ENCODE results near the gene UBIAD1.

Gene UBIAD1

DNA sequence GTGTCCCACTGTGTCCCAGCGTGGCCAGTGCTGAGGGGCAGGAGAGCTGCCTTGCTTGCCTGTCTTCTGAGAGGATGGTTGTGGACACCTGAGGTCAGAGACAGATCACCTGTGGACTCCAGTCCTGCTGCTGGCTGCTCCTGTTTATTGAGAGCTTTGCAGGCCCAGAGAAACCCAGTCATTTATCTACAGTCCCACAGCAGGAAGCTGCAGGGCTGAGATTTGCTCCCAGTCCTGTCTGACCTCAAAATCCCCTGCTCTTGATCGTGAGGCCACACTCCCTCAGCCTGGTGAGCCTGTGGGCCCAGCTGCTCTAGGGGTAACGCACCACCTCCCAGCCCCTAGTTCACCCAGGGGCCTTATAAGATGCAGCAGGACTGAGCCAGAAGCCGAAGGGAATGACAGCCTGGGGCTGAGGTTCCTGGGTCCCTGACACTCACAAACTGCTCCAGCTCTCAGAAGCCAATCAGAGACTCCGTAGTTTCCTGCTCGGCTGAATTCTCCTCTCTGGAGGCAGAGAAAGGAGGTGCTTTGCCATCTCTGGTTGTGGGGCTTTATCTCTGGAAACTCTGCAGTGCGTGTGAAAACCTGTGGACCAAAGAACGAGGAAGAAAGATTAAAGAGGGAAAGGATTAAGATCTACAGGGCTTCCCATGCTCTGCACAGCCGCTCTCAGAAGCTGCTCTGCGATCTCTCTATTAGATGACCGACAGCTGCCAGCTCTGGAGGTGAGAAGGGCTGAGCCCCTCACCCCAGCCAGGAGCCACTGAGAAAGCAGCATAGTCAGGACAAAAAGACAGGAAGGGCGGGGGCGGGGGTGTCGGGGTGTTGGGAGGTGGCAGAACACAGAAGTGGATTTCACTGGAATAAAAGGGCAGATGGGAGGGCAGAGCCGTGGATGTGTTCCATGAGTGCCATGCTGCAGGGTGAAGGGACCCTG is 39.1 kb downstream of the UBIAD1 start:
- no peak for DNase-seq (ENCODE audit: low spot score)

DNA sequence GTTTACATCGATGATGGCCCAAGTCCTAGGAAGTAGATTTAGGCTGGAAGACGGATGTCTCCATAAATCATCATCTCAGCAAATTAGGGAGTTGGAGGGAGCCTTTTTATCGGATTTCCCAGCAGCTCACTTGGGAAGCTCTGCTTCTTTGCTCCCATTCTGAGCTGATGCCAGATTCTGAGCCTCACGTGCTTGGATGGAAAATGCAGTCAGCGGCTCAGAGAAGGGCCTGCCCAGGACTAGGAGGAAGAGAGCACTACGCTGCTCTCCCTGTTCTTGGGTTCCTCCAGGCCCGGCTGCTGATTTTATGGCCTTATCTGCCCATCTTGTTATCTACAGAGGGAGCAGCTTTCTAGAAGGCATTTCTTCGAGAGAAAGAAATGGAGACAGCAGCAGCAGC is 42.0 kb downstream of the UBIAD1 start:
- DNase-seq (ENCODE audit: low spot score) = peak; percentile 56

- peak; percentile 74 for DNase-seq (ENCODE audit: low spot score)
Measured at GRCh38 chr1:11316701-11317100, 43.7 kb downstream of the UBIAD1 start.

DNA sequence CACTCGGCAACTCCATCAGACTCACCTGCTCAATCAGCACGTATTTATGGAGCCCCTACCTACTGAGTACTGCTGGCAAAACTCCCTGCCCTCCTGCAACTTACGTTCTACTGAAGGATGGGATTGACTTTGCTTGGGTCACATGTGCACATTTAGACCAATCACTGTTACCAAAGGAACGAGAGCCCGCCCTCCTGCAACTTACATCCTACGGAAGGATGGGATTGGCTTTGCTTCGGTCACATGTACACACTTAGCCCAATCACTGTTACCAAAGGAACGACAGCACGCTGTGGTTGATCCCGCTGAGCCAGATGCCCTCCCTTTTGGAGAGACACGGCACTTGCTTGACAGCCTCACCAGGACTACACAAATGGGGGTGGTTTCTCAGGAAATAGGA is 46.0 kb downstream of the UBIAD1 start:
- DNase-seq (ENCODE audit: low spot score) = no peak

DNA sequence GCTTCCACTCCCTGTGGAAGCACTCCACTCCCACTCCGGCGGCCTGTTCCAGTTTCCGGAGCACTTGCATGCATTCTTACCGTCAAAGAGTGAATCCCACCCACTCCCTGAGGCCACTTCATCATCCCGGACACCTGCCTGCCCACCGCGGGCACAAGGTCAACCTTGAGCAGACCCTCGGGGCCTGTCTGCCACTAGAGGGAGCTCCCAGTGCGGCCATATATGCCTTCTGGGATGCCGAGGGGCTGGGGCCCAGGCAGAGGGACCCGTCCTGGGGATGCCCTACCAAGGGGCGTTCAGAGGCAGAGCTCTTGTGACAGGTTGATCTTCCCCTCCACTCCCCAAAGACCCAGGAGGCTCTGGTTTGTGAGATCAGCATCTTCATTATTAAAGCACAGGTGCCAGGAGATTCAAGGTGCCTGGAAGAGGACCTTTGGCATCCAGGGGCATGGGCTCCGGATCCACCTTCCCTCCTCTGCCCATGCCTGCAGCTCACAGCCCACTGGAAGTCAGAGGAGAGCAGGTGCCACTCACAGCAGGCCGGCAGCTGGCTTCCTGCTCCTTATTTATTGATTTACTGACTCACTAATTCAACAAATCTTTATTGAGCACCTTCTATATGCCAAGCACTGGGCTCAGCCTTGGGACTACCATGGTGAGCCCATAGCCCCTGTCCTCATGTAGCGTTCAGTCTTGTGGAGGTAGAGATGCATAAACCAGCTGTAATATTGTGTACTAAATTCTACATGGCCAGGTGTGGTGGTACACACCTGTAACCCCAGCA is 47.3 kb downstream of the UBIAD1 start:
- no peak for DNase-seq (ENCODE audit: low spot score)

DNA sequence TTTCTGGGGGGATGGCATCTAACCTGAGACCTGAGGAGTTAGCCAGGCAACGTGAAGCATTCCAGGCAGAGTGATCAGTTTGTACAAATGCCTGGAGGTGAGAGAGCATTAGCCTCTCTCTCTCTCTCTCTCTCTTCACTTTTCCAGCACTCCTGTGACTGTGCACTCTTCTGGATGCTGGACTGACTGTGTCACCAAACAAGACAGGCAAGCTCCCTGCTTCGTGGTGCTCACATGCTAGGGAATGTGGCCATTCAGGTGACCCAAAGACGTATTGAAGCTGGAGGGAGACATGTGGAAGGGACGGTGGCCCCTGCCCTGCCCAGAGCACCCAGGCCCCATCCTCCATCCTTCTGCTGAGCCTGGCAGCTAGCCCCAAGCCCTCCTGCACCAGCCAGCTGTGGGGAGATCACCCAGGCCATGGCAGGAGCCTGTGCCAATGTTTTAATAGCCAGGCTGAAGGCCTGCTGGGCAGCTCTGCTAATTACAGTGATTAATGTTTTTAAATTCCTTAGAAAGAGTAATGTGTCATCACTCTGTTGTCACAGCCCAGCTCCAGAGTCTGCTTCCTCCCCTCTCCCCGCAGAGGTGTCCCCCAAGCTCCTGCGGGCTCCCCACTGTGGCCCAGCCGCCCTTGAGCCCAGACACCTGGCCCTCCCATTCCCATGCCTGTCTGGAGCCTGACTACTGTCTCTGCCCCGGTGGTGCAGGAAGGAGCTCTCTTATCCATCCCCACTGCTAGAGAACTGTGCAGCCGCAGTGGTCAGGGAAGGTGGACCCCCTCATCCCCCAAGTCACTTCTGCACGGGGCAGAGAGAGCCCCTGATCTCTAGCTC is 48.9 kb downstream of the UBIAD1 start:
- no peak for DNase-seq (ENCODE audit: low spot score)

DNA sequence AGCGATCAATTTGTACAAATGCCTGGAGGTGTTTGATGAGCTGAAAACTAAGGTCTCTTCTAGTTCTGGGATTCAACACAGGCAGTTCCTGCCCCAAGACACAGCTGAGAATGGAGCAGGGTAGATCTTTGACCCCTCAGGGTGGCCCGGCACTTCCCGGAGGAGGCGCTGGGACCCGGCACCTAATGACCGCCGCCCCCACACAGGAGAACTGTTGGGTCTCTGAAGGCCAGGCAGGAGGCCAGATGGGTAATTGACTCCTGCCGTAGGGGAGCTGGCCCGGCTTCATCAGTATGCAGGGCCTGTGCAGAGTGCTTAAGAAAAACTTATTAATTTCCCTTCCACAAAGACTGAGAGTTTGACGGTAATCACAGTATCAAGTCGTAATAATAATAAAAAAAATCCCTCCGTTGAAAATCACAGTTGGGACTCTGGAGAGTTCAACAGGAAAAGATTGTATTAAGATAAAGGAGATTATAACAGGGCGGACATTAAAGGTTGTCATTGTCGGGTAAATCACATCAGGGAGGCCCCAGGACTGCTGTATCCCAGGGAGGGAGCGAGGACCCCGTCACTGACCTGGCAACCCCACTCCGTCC is 51.7 kb downstream of the UBIAD1 start:
- no peak for DNase-seq (ENCODE audit: low spot score)

DNA sequence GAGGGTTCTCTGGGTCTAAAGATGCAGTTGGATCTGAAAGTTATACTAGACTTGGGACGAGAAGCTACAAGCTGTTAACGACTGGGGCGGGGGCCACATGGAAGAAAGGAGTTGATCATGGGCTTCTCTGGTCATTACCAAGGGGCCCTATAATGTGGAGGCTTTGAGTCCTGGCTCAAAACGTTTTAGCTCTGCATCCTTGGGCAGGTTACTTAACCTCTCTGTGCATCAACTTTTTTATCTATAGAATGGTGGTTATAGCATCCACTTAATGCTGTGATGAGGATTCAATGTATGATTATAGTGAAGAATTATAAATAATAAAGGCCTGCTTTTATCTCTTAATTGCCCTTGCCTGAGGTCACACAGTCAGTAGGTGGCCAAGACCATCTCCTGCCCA is 53.1 kb downstream of the UBIAD1 start:
- no peak for DNase-seq (ENCODE audit: low spot score)

- DNase-seq (ENCODE audit: low spot score) = no peak
Measured at GRCh38 chr1:11328444-11328843, 55.4 kb downstream of the UBIAD1 start.

GRCh38 chr1:11330411-11330810 is 57.4 kb downstream of the UBIAD1 start:
- no peak for DNase-seq (ENCODE audit: low spot score)

DNA sequence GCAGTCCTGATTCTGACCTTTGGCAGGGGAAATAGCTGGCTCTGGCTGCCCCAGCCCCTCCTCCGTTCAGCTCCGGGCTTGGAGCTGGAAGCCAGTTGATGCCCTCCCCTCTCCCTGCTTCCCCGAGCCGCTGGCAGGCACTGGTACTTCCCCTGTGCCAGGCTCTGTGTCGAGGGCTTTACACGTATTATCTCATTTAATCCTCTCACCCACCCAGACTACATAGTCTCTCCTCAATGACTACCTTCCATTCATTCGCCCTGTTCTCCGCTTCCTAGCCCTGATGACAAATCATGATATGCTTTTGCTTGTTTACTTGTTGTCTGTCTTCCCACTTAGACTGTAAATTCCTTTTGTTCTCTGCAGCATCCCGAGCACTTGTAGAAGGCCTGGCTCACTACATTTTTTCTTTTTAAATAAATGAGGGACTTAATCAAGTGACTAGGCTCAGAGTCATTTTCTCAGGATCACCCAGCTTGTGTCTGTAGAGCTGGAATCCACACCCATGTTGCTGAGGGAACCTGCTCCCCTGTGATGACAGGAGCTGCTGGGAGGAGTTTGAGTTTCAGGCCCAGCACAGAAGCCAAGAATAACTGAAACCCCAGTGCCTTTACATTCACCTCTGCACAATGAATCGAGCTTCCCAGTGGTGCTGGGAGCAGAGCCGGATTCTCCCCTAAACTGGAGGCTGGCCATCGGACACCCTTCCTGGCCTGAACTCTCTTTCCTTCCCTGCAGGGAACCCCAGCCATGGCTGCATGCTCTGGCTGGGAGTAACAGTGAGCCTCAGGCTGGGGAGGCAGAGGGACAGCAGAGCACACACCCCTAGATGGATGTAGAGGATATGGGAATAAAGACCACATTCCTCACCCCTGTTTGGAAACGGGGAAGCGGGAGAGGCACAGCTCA is 58.3 kb downstream of the UBIAD1 start:
- DNase-seq (ENCODE audit: low spot score) = no peak

DNA sequence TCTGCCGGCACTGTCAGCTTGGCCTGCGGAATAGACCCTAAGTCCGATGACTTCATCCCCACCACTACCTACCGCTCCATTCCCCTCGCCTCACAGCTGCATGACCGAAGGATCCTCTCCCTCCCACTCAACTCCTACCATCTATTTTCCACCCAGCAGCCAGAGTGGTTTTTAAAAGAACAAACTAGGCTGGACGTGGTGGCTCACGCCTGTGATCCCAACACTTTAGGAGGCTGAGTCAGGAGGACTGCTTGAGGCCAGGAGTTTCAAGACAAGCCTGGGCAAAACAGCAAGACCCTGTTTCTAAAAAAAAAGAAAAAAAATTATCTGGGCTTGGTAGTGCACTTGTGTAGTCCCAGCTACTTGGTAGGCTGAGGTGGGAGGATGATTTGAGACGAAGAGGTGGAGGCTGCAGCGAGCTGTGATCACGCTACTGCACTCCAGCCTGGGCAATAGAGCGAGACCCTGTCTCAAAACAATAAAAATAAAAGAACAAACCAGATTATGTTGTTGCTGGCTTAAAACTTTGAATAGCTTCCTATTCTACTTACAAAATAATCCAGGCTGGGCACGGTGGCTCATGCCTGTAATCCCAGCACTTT is 59.0 kb downstream of the UBIAD1 start:
- no peak for DNase-seq (ENCODE audit: low spot score)

DNA sequence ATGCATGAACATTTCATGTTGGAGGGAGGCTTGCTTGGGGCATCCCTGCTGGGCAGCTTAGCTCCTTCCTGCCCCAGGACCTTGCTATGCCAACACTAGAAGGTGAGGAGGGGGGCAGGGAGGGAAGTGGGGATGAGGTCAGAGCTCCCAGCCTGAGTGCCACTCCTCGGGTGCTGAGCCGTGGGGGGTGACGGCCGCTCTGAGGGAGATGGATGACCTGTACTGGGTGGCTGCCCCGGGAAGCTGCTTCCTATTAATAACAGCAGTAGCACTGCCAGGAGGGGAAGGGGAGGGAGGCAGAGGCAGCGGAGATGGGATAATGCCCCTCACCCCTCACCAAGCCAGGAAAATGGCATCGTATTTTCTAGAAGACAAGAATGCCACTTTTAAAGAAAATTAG is 60.6 kb downstream of the UBIAD1 start:
- DNase-seq (ENCODE audit: low spot score) = no peak

DNA sequence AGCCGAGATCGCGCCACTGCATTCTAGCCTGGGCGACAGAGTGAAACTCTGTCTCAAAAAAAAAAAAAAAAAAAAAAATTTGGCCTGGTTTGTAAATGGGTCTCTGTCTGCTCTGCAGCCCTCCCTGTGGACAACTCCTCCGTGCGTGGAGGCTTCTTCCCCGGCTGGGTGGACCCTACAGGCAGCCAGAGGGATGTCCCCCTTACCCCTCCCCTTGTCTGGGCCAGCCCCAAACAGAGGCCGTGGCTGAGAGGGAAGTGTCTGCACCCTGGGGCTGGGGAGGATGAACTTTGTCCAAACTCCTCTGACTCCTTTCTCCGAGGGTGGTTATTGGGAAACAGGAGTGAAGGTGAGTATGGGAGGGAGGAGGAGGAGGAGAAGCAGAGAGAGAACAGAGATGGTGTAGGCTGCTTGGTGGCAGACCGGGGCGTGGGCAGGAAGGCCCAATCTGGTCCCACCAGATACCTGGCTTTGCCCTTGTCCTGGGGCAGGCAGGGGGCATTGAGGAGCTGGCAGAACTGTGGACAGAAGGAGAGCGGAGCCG is 61.3 kb downstream of the UBIAD1 start:
- DNase-seq (ENCODE audit: low spot score) = no peak

GRCh38 chr1:11334821-11335220 is 61.8 kb downstream of the UBIAD1 start:
- no peak for DNase-seq (ENCODE audit: low spot score)

GRCh38 chr1:11335417-11336056 is 62.5 kb downstream of the UBIAD1 start:
- no peak for DNase-seq (ENCODE audit: low spot score)

- no peak for DNase-seq (ENCODE audit: low spot score)
Measured at GRCh38 chr1:11337580-11338073, 64.6 kb downstream of the UBIAD1 start.

Data from pons (tissue), 1 donor.